DND-41 (cell line): ENCODE results near the gene STARD9.

Source experiments
- ATAC-seq: fragments of 200-7000 bp; cut with Tn5 transposase; 3 replicates; pipeline ENCODE4 v1.9.1; 2021; ENCODE audit warnings: low read depth; ENCODE audit not compliant: insufficient read depth
- DNase-seq: peaks from one replicate; pipeline ENCODE4 v3.0.0-alpha.2; 2020
- H2AFZ ChIP-seq: 2 replicates; pipeline ENCODE4 v1.6.0; 2012; ENCODE audit warnings: low read depth, low read length
- H3K27ac ChIP-seq: 2 replicates; pipeline ENCODE4 v1.5.1; 2012; ENCODE audit warnings: low read length, inconsistent platforms
- H3K27me3 ChIP-seq: fragments of 200-600 bp; sonication (generic); 2 replicates; pipeline ENCODE4 v1.6.0; 2012; ENCODE audit warnings: low read length, mild to moderate bottlenecking, inconsistent platforms; ENCODE audit not compliant: insufficient read depth, poor library complexity
- H3K36me3 ChIP-seq: 2 replicates; pipeline ENCODE4 v1.5.1; 2012; ENCODE audit warnings: low read length, inconsistent platforms; ENCODE audit not compliant: insufficient read depth
- H3K4me1 ChIP-seq: 2 replicates; pipeline ENCODE4 v1.5.1; 2012; ENCODE audit warnings: mild to moderate bottlenecking, low read length; ENCODE audit not compliant: insufficient read depth
- H3K4me2 ChIP-seq: 2 replicates; pipeline ENCODE4 v1.6.0; 2012; ENCODE audit warnings: mild to moderate bottlenecking, moderate library complexity, low read length, inconsistent platforms; ENCODE audit not compliant: insufficient read depth
- H3K4me3 ChIP-seq, 2 experiments: fragments of 200-600 bp in 1 of 2; shearing (Covaris generic) in 1 of 2; 2 replicates each; pipeline ENCODE4 v1.5.1; 2012 to 2016; ENCODE audit warnings: inconsistent platforms in 2 of 2, low read length in 2 of 2, mild to moderate bottlenecking in 2 of 2, low read depth in 1 of 2, moderate library complexity in 1 of 2
- H3K79me2 ChIP-seq: 2 replicates; pipeline ENCODE4 v1.6.0; 2012; ENCODE audit warnings: low read length, inconsistent platforms; ENCODE audit not compliant: insufficient read depth
- H3K9ac ChIP-seq: 2 replicates; pipeline ENCODE4 v1.6.0; 2012; ENCODE audit warnings: low read depth, mild to moderate bottlenecking, inconsistent platforms, low read length, moderate library complexity
- H3K9me3 ChIP-seq: 2 replicates; pipeline ENCODE4 v1.5.1; 2012; ENCODE audit warnings: low read length, moderate library complexity, mild to moderate bottlenecking, inconsistent platforms; ENCODE audit not compliant: insufficient read depth, severe bottlenecking
- H4K20me1 ChIP-seq: 2 replicates; pipeline ENCODE4 v1.6.0; 2012; ENCODE audit warnings: low read length; ENCODE audit not compliant: insufficient read depth
- EZH2 ChIP-seq: IDR thresholded peaks from 3 replicates; pipeline ENCODE4 v1.6.1; 2012; ENCODE audit warnings: borderline replicate concordance, low read depth, mild to moderate bottlenecking, moderate library complexity, low read length, inconsistent platforms; ENCODE audit not compliant: severe bottlenecking
- TF ChIP-seq, protein P1 (sequence below): IDR thresholded peaks from 2 replicates; pipeline ENCODE4 v1.5.1; 2012; ENCODE audit warnings: borderline replicate concordance, low read length, moderate library complexity, mild to moderate bottlenecking; ENCODE audit not compliant: poor library complexity, severe bottlenecking; ENCODE audit errors: extremely low read depth

The STARD9 gene

DNA sequence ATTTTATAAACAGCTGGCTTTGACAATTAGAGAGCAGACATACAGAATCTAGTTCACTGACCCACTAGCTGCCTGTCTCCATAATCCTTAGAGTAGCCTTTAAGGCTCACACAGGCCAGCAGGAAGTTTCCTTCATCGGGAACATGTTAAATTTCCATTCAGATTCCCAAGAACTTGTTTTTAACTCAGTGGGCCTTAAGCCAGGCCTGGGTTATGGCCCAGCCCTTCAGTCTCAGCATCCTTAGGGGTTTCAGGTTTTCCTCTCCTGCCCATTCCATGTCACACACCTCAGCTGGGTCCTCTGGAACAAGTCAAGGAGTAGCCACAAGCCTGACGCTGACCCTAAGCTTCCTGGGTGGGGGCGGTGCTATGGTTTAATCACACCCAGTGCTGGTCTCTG lies 146.5 kb downstream of the STARD9 start:
- no peaks in the 10 kb centered on the region for H3K27me3 ChIP-seq
- no peak overlapping the region for H3K4me2 ChIP-seq
- DNase-seq (no peak), ATAC-seq (no peak)
- H2AFZ ChIP-seq: no peak overlapping the region
- H3K4me3 ChIP-seq: no peak overlapping the region
- no peaks in the 10 kb centered on the region for H3K9me3 ChIP-seq
- H3K36me3 ChIP-seq: peaks cover 56% of the 10 kb centered on the region
- TF ChIP-seq EZH2: no peak
- TF ChIP-seq, protein P1, sequence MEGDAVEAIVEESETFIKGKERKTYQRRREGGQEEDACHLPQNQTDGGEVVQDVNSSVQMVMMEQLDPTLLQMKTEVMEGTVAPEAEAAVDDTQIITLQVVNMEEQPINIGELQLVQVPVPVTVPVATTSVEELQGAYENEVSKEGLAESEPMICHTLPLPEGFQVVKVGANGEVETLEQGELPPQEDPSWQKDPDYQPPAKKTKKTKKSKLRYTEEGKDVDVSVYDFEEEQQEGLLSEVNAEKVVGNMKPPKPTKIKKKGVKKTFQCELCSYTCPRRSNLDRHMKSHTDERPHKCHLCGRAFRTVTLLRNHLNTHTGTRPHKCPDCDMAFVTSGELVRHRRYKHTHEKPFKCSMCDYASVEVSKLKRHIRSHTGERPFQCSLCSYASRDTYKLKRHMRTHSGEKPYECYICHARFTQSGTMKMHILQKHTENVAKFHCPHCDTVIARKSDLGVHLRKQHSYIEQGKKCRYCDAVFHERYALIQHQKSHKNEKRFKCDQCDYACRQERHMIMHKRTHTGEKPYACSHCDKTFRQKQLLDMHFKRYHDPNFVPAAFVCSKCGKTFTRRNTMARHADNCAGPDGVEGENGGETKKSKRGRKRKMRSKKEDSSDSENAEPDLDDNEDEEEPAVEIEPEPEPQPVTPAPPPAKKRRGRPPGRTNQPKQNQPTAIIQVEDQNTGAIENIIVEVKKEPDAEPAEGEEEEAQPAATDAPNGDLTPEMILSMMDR: no peak
- H3K79me2 ChIP-seq: no peaks in the 10 kb centered on the region
- no peaks in the 10 kb centered on the region for H3K4me1 ChIP-seq
- H3K27ac ChIP-seq: no peak overlapping the region
- H3K9ac ChIP-seq: no peak overlapping the region
- no peaks in the 10 kb centered on the region for H4K20me1 ChIP-seq

DNA sequence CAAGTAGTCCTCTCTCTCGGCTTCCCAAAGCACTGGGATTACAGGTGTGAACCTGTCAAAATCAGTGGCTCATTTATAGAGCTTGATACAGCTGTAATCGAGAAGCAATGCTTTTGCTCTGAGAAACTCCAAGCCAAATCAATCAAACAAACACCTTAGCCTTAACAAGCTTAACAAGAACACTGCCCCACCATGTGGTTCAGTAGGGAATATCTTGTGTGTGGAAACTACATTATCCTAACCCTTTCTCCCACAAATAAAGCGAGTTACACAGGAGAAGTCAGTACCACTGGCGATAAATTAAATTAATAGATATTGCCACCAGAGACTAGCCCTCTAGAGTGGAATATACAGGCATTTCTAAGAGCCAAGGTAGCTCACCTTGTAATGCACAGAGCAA lies 147.7 kb downstream of the STARD9 start:
- no peak for TF ChIP-seq EZH2
- TF ChIP-seq, protein P1: no peak
- H3K36me3 ChIP-seq: peaks cover 68% of the 10 kb centered on the region
- no peak overlapping the region for H3K9ac ChIP-seq
- H3K27me3 ChIP-seq: no peaks in the 10 kb centered on the region
- no peaks in the 10 kb centered on the region for H3K9me3 ChIP-seq
- no peaks in the 10 kb centered on the region for H3K79me2 ChIP-seq
- no peak overlapping the region for H3K27ac ChIP-seq
- no peak for ATAC-seq
- no peaks in the 10 kb centered on the region; the same call in 1 of the 2 replicates for H4K20me1 ChIP-seq
- no peaks in the 10 kb centered on the region for H3K4me1 ChIP-seq
- H2AFZ ChIP-seq: no peak overlapping the region
- no peak overlapping the region for H3K4me3 ChIP-seq
- no peak for DNase-seq
- no peak overlapping the region for H3K4me2 ChIP-seq

DNA sequence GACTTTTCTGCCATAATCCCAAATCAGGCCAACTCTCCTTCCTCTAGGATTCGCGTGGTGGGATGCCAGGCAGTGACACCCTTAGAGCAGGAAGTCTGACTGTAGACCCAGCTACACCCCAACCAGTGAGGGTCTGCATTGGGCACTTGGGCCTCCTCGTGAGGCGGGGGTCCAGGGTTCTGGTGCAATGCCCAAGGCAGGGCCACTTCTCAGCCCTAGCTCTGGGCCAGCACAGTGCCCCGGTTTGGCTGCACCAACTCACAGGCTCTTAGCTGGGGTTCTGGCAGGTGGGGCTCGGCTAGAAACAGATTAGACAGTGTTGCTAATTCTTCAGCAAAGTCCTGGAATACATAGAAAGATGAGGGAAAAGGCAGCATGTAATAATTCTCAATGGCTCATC lies 148.9 kb downstream of the STARD9 start:
- H2AFZ ChIP-seq: no peak overlapping the region
- no peak for DNase-seq
- no peak for TF ChIP-seq EZH2
- TF ChIP-seq, protein P1: no peak
- no peaks in the 10 kb centered on the region for H3K79me2 ChIP-seq
- no peak overlapping the region for H3K4me3 ChIP-seq
- H3K36me3 ChIP-seq: peaks cover 80% of the 10 kb centered on the region
- H3K4me2 ChIP-seq: no peak overlapping the region
- H3K27me3 ChIP-seq: no peaks in the 10 kb centered on the region
- no peak overlapping the region for H3K9ac ChIP-seq
- H3K4me1 ChIP-seq: no peaks in the 10 kb centered on the region
- ATAC-seq: no peak
- no peaks in the 10 kb centered on the region for H3K9me3 ChIP-seq
- no peak overlapping the region for H3K27ac ChIP-seq
- H4K20me1 ChIP-seq: no peaks in the 10 kb centered on the region; the same call in 1 of the 2 replicates

DNA sequence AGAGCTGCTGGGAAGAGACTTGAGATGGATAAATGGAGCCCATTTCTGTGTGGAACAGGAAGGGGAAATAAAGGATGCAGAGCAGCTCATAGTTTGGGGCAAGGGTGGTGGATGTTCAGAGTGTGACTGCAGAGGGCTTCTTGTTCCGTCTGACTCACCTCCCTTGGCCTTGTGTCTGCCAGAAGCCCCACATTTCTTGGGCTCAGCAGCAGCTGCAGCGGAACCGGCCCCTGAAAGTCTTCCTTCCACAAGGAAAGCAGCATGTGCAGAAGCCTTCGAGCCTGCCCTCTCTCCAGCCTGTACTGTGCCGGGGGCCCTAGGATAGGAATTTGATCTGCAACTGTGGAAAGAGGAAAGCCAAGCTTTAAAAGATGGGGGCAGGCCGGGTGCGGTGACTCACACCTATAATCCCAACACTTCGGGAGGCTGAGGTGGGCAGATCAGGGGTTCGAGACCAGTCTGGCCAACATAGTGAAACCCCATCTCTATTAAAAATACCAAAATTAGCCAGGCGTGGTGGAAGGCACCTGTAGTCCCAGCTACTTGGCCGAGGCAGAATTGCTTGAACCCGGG lies 150.0 kb downstream of the STARD9 start:
- no peak for ATAC-seq
- TF ChIP-seq EZH2: no peak
- TF ChIP-seq, protein P1: no peak
- Histone ChIP-seq H3K9me3 (no peaks in the 10 kb centered on the region), H3K4me3 (no peak overlapping the region), H3K36me3 (peaks cover 88% of the 10 kb centered on the region), H2AFZ (no peak overlapping the region), H3K27ac (no peak overlapping the region), H3K4me1 (no peaks in the 10 kb centered on the region), H3K79me2 (no peaks in the 10 kb centered on the region), H4K20me1 (no peaks in the 10 kb centered on the region; the same call in 1 of the 2 replicates), H3K4me2 (no peak overlapping the region), H3K27me3 (no peaks in the 10 kb centered on the region), H3K9ac (no peak overlapping the region)
- DNase-seq: no peak
